C4-2B (cell line): ENCODE data around the gene RAB3D.

Experiments used
- ZFX ChIP-seq: fragments of 450-650 bp; IDR thresholded peaks from 2 replicates; pipeline ENCODE4 v1.6.1; 2017
- TF ChIP-seq, protein P1 (sequence below): fragments of 450-650 bp; conservative IDR thresholded peaks from 2 replicates; pipeline ENCODE4 v1.5.1; 2017; ENCODE audit warnings: mild to moderate bottlenecking

DNA sequence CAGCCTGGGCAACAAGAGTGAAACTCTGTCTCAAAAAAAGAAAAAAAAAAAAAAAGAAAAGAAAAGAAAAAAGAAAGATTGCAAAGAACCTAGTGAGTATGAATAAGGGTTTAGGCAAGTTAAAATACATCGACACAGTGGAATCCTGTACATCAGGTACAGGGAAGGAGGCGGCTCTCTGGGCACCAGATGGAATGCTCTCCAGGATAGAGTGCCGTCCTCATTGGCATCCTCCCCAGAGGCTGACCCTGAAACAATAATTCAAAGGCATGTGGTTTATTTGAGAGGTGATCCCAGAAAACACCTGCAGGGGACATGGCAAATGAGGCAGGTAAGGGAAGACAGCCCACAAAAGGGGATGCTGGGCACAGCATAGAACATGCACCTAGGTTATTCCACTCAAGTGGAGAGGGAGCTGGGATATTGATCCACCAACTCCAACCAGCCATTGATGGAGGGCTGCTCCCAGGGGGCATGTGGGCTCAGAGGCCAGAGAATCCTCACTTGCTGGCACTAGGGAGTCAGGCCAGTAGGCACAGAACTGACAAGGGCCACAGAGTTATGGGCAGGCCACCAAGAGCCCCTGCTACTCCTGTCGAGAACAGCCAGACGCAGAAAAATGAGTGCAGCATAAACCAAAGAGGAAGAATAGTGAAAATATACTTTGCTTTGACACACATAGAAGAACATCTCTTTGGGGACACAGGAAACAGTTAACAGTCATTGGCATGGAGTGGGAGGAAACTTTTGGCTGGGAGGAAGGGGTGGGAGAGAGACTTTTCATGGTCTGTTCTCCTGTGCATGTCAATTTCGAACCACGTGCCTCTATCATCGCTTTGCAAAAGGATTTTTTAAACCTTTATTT lies 39.3 kb downstream of the RAB3D start:
- TF ChIP-seq, protein P1, sequence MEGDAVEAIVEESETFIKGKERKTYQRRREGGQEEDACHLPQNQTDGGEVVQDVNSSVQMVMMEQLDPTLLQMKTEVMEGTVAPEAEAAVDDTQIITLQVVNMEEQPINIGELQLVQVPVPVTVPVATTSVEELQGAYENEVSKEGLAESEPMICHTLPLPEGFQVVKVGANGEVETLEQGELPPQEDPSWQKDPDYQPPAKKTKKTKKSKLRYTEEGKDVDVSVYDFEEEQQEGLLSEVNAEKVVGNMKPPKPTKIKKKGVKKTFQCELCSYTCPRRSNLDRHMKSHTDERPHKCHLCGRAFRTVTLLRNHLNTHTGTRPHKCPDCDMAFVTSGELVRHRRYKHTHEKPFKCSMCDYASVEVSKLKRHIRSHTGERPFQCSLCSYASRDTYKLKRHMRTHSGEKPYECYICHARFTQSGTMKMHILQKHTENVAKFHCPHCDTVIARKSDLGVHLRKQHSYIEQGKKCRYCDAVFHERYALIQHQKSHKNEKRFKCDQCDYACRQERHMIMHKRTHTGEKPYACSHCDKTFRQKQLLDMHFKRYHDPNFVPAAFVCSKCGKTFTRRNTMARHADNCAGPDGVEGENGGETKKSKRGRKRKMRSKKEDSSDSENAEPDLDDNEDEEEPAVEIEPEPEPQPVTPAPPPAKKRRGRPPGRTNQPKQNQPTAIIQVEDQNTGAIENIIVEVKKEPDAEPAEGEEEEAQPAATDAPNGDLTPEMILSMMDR = no peak
- TF ChIP-seq ZFX = no peak
